Measurements from ENCODE around the gene ANO3. TPM values are rescaled to one million over a fixed set of nuclear protein-coding genes. Genes with fewer than 3 reads are reported as not detected.
A peak's percentile ranks its signal among the peaks of the same experiment; 100 is the strongest.

Gene ANO3
- total RNA-seq, 6 experiments from 2014 or later: 0.02 to 0.10 (median 0.05) TPM; not detected in 1

DNA sequence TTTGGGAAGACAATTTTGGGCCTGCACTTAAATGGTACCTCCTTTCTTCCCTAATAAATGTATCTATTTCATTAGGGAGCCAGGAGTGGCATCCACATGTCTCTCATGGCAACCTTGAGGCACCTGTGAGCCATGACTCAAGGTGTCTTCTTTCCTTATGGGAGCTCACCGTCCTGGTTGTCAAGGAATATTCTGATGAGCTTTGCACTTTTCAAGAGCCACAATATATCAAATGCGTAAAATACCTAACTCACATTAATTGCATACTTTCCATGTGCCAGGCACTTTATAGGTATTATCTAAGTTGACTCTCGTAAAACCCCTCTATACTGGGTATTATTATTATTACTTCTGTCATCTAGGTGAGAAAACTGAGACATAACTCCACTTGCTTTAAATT is 207.6 kb downstream of the ANO3 start:
- TF ChIP-seq, protein P1, sequence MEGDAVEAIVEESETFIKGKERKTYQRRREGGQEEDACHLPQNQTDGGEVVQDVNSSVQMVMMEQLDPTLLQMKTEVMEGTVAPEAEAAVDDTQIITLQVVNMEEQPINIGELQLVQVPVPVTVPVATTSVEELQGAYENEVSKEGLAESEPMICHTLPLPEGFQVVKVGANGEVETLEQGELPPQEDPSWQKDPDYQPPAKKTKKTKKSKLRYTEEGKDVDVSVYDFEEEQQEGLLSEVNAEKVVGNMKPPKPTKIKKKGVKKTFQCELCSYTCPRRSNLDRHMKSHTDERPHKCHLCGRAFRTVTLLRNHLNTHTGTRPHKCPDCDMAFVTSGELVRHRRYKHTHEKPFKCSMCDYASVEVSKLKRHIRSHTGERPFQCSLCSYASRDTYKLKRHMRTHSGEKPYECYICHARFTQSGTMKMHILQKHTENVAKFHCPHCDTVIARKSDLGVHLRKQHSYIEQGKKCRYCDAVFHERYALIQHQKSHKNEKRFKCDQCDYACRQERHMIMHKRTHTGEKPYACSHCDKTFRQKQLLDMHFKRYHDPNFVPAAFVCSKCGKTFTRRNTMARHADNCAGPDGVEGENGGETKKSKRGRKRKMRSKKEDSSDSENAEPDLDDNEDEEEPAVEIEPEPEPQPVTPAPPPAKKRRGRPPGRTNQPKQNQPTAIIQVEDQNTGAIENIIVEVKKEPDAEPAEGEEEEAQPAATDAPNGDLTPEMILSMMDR (IDR thresholded peaks at IDR 0.05): no peak
- no peak overlapping the region for H3K4me3 Mint-ChIP-seq
- no peaks in the 10 kb centered on the region for H3K4me1 Mint-ChIP-seq (ENCODE audit: low read depth)
- no peak overlapping the region for H3K27ac Mint-ChIP-seq
- H3K27me3 Mint-ChIP-seq (ENCODE audit: insufficient read depth): no peaks in the 10 kb centered on the region; the same call in none of the 2 replicates
- H3K9me3 Mint-ChIP-seq: no peaks in the 10 kb centered on the region
- DNase-seq: no peak
- H3K36me3 Mint-ChIP-seq (ENCODE audit: low read depth): no peaks in the 10 kb centered on the region

DNA sequence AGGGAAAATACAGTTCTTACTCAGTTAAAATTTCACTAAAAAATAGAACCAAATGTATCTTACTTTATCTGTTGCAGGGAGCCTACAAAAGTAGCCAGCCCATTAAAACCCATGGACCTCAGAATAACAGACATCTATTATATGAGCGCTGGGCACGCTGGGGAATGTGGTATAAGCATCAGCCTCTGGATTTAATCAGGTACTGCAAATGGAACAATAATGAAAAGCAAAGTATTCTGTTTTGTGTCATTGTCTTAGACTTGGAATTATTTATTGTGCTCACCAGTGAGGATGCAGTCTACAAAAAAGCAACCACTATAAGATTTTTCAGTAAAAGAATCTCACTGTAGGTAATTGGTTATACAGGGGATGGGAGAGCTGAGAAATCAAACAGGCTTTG is 209.9 kb downstream of the ANO3 start:
- no peak for DNase-seq
- Mint-ChIP-seq H3K9me3 (no peaks in the 10 kb centered on the region), H3K36me3 (ENCODE audit: low read depth) (no peaks in the 10 kb centered on the region), H3K4me3 (no peak overlapping the region), H3K27ac (no peak overlapping the region), H3K4me1 (ENCODE audit: low read depth) (no peaks in the 10 kb centered on the region), H3K27me3 (ENCODE audit: insufficient read depth) (no peaks in the 10 kb centered on the region; the same call in none of the 2 replicates)
- TF ChIP-seq, protein P1 (IDR thresholded peaks at IDR 0.05): no peak

DNA sequence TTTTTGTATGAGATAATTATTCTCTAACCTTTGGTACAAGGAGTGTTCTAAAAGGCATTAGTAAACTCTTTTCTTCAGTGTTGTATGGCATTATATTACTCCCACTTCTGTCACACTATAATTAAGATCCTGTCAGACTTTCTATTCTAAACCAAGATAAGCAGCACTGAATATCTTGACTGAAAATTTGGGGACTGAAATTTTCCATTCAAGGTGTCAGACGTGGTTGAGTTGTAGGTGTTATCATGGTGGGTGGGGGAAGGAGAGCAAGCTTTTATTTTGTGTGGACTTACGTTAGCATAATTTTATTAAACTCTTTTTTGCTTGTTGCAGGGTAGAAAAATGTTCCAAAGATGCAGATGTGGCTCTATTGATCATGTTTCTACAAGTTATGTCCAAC is 217.2 kb downstream of the ANO3 start:
- Mint-ChIP-seq H3K4me1 (ENCODE audit: low read depth) (no peaks in the 10 kb centered on the region), H3K9me3 (no peaks in the 10 kb centered on the region), H3K27ac (no peak overlapping the region), H3K27me3 (ENCODE audit: insufficient read depth) (no peaks in the 10 kb centered on the region), H3K36me3 (ENCODE audit: low read depth) (no peaks in the 10 kb centered on the region), H3K4me3 (no peak overlapping the region)
- DNase-seq: no peak
- TF ChIP-seq, protein P1 (IDR thresholded peaks at IDR 0.05): no peak

DNA sequence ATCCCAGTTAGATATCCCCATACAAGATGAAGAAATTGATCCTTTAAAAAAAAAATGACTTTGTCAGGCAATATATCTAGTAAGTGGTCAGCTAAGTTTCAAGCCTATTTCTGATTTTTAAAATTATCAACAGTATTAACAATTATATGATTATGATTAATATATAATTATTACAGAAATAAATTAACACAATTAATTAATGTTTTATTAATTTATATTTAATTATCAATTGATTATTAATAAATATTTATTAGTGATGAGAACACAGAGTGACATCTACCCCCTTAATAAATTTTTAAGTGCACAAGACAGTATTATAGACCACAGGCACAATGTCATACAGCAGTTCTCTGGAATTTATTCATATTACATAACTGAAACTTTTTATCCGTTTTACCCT is 218.1 kb downstream of the ANO3 start:
- no peaks in the 10 kb centered on the region for H3K36me3 Mint-ChIP-seq (ENCODE audit: low read depth)
- no peaks in the 10 kb centered on the region for H3K9me3 Mint-ChIP-seq
- DNase-seq: no peak
- TF ChIP-seq, protein P1 (IDR thresholded peaks at IDR 0.05): no peak
- no peaks in the 10 kb centered on the region for H3K27me3 Mint-ChIP-seq (ENCODE audit: insufficient read depth)
- H3K27ac Mint-ChIP-seq: no peak overlapping the region
- no peak overlapping the region for H3K4me3 Mint-ChIP-seq
- H3K4me1 Mint-ChIP-seq (ENCODE audit: low read depth): no peaks in the 10 kb centered on the region

DNA sequence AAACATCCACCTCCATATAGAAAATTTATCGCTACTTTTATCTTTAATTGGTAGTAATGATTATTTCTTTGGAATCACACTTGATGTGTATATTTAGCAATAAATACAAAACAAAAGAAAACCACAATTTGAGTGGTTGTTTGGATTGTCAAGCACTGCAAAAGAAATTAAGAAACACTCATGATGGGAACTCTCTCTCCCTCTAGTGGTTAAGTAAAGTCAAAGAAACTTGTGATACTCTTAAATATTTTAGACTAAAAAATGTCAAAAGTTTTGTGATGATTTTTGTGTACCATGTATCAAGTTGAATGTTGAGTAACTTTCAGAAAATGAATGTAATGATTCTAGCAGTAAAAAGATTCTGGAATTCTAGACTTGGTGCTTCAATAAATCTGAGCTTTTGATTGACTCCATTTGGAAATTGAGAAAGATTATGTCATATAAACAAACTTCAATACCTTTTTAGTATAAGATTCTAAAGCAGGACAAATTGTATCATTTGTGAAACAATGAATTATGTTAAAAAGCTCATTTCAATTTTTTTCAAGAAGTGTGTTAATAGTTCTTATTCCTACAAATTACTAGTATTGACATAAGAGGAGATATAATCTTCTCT is 219.4 kb downstream of the ANO3 start:
- Mint-ChIP-seq H3K9me3 (no peaks in the 10 kb centered on the region), H3K27ac (no peak overlapping the region), H3K4me3 (no peak overlapping the region), H3K36me3 (ENCODE audit: low read depth) (no peaks in the 10 kb centered on the region), H3K27me3 (ENCODE audit: insufficient read depth) (no peaks in the 10 kb centered on the region), H3K4me1 (ENCODE audit: low read depth) (no peaks in the 10 kb centered on the region)
- no peak for DNase-seq
- TF ChIP-seq, protein P1 (IDR thresholded peaks at IDR 0.05): peak; percentile 76

Data from HFFc6 (cell line).